Measurements from ENCODE around the gene PIK3C3.
"Not testable (repeated sequence)": the region's sequence is repeated elsewhere in the genome, so short reads cannot be mapped to it uniquely, and the experiment has no call there.

PIK3C3 gene

DNA sequence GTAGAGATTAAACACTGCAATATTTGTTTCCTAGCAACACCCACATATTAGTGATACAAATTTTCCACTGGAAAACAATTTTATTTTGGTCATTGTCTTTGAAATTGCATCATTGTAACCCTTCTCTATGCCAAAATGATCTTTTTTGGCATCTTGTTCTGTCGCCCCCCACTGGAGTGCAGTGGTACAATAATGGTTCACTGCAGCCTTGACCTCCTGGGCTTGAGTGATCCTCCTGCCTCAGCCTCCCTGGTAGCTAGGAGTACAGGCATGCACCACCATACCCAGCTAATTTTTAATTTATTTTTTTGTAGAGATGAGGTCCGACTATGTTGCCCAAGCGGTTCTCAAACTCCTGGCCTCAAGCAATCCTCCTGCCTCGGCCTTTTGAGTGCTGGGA is 117.4 kb downstream of the PIK3C3 start:
- DNase-seq (ENCODE audit: low read depth in 3 of 3), result no peak

DNA sequence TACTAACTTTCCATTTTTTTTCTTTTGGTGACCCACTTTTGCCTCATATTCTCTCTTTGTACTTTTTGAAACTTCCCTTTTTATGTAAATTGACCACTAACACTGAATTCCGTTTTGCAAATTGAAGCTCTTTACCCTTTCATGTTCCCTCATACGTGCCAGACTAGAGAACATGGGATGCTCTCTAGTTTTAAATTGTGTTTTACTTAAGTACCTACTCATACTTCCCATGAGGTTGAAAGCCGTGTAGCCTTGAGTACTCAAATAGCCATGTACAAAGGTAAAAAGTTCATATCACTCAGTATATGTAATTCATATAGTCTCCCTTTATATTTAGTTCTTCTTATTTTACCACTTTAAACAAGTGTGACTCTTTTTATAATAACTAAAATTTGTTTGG is 119.7 kb downstream of the PIK3C3 start:
- DNase-seq (ENCODE audit: low read depth in 3 of 3), result no peak

DNA sequence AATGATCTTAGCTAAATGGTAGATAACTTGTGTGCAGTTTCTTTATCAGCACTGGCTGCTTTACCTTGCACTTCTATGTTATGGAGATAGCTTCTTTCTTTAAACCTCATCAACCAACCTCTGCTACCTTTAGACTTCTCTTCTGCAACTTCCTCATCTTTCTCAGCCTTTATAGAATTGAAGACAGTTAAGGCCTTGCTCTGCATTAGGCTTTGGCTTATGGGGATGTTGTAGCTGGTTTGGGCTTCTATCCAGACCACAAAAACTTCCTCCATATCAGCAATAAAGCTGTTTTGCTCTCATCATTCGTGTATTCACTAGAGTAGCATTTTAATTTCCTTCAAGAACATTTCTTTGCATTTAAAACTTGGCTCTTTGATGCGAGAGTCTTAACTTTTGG is 123.7 kb downstream of the PIK3C3 start:
- no peak for DNase-seq (ENCODE audit: low read depth in 3 of 3)

DNA sequence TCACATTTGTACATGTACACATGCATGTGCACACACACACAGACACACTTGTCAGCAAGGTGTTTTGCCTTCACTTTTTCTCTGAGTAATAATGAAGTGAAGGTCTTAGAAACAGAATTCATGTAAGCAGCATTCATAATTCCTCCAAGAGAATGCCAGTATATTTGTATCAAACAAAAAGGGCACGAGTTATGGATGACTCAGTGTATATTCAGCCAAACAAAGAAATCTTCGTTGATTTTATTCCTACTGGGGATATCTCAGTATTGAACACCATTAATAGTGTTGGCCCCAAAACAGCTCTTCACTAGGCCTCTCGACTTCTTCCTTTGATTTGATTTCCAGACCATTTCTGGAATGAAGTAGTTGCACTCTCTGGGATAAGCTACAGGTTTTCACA is 125.3 kb downstream of the PIK3C3 start:
- DNase-seq (ENCODE audit: low read depth in 3 of 3), result no peak

DNA sequence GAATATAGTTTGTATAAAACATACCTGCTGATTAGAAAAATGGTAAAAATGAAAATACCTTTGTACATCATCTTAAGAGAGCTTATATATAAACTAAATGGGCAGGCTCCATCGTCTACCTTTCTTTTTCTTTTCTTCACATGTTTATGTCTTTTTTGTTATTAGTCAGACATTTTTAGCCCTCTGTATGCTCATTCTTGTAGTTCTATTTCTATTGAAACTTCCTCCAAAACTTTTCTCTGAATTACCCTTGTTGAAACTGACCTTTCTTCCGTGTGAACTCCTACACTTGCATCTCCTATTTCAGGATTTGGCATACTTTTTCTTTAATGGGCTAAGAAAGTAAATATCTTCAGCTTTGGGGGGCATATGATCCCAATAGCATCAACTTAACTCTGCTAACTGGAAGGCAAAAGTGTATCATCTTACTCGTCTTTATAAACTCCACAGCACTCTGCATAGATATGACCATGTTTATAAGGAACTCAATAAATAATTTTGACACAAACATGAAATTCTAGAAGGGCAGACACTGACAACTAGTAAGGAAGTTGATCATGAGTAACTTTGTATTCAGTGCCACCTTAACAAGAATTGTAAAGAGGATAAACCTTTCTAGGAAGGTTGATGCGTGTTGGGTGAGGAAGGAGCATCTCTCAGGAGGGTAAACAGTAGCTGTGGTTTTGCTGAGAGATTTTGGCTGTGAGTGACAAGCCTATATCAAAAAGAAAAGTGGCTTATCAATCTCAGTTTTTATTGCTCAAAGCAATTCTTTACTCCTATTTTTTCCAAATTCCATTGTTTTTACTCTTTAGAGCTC is 127.6 kb downstream of the PIK3C3 start:
- DNase-seq (ENCODE audit: low read depth in 3 of 3), result no peak

DNA sequence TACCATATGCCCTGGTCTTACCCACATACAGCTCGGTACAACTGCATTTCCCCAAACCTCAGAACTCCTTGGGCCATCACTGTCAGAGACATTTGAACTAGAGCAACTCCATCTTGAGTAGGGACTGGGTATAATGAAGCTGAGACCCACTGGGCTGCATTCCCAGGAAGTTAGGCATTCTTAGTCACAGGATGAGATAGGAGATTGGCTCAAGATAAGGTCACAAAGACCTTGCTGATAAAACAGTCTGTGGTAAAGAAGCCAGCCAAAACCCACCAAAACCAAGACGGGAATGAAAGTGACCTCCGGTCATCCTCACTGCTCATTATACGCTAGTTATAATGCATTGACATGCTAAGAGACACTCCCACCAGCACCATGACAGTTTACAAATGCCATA is 131.3 kb downstream of the PIK3C3 start:
- no peak for DNase-seq (ENCODE audit: low read depth in 3 of 3)

DNA sequence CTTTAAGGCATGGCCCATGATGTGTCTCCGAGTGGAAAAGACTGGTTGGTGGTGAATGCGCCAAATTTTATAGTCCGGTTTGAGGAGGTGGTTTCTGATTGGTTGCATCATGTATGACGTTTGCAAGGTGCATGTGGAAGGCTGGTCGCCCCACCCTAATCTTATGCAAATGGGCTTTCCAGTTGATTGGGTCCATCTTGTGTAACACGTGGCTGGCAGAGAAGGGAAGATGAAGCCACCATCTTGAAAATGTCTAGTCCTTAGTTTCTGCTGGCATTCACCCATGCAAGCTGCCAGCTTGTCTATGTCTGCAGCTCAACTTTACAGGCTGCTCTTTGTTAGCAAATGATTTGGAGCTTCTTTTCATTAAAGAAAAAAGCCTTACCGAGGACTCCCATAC is 132.2 kb downstream of the PIK3C3 start:
- DNase-seq (ENCODE audit: low read depth in 3 of 3), result no peak

DNA sequence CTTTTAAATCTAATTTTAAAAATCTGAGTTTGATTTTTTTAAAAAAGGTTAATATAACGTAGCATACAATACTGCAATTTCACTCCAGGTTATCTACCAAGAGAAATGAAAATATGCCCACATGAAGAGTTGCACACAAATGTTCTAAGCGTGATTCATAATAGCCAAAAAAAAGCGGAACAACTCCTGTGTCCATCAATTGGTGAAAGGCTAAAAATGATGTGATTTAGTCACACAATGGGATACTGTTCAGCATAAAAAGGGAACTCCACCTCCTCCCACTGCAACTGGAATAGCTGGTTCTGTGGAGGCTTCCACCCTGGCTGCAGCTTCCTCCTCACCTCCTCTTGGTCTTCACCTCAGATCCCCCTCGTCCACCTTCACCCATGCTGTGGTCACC is 132.8 kb downstream of the PIK3C3 start:
- no peak for DNase-seq (ENCODE audit: low read depth in 3 of 3)

DNA sequence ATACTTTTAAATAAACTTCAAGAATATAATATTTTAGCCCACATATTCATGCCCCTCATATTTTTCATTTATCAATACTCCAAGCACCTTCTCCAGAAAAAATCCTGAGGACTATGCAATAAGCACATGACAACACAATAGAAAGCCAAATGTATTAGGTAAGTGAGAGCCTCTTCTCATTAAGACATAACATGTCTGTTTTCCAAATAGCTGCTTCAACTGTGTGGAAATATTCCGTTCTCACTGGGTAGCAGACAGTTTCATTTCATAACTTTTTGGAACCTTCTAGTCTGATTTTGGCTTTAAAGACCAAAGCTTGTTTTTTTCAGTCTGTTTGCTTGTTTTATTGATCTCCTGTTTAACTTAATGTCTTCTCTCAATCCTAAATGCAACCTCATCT is 137.8 kb downstream of the PIK3C3 start:
- no peak for DNase-seq (ENCODE audit: low read depth in 3 of 3)

DNA sequence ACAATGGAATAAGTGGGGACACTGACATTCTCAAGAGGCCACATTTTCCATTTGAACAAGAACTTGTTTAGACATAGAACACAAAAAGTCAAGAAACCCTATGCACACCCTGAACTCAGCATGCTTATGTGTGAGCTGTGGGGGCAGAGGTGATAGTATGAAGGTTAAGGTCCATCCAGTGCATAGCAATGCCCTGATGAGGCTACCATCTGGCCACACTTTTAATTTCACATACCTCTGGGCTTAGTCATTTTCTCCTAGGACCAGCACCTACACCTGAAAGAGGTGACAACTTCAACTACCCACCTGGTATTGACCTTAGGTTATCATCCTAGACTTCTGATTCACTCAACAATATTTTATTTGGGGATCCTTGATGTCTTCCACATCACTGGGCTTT is 139.8 kb downstream of the PIK3C3 start:
- DNase-seq (ENCODE audit: low read depth in 3 of 3), result no peak

DNA sequence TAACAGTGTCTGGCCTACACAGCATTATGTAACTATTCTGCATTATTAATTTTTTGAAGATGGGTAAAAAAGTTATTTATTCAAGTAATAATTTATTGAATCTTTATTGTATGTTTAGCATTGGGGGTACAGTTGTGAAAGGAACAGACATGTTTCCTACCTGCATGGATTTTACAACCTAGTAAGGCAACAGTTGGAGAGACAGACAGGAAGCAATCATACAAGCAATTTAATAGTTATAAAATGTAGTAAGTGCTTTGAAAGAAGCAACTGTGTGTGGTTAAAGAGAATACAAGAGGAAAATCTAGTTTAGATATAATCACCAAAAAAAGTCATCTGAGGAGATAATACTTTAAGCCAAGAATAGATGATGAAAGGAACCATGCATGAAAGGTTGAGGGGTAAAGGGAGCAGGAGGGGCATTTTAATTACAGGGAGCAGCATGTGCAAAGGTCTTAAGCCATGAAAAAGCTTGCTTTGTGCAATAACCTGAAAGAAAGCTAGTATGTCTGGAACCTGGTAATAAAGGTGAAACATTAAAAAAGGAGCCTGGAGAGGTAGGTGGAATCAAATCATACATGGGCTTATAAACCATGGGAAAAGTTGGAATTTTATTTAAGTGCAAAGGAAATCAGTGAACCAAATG is 140.8 kb downstream of the PIK3C3 start:
- DNase-seq (ENCODE audit: low read depth in 3 of 3), result no peak

DNA sequence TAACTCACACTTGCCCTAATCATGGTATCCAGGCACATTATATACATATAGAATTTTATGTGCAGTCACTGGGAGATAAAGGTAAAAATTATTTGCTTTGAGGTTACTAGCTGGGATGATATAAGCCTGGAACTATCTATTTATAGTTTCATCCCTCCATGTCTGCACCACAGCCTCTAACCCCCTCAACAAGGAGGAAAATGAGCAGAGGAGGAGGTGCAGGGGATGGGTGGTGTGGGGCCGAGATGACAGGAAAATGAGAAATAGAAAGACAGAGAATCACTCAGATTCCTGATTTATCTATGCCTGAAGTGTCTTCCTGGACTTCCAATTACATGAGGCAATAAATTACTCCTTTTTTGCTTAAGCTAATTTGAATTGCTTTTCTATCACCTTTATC is 145.2 kb downstream of the PIK3C3 start:
- DNase-seq (ENCODE audit: low read depth in 3 of 3), result no peak

DNA sequence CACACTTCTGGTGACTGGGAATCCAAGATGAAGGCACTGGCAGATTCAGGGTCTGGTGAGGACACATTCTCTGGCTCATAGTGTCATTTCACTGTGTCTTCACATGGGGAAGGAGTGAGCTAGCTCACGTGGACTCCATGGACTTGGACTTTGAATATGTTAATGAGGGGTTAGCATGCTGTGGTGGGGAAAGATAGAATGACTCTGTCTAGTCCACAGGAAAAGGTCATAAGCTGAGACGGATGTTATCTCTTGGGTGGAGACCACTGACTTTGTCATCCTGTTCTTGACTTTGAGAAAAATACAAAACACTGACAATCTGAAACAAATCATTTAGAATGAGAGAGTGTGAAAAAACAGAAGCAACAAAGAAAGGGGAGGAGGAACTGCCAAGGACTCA is 145.9 kb downstream of the PIK3C3 start:
- no peak for DNase-seq (ENCODE audit: low read depth in 3 of 3)

DNA sequence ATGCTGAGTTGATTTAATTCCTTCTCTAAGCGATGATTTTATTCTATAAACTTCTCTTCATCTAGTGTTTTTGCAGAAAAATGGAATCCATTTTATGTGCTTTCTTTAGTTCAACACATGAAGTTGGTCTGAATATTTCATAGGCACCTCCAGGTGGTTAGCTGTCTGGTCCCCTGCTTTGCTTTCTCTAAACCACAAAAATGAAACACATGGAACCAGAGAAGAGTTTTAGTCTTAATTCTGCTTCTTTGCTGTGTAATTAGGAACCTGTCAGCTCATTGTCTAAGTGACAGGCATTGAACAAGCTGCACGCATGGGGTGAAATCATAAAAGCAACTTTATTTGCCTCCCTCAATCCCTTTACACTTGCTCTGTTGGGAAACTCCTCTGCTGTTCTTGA is 150.4 kb downstream of the PIK3C3 start:
- no peak for DNase-seq (ENCODE audit: low read depth in 3 of 3)

DNA sequence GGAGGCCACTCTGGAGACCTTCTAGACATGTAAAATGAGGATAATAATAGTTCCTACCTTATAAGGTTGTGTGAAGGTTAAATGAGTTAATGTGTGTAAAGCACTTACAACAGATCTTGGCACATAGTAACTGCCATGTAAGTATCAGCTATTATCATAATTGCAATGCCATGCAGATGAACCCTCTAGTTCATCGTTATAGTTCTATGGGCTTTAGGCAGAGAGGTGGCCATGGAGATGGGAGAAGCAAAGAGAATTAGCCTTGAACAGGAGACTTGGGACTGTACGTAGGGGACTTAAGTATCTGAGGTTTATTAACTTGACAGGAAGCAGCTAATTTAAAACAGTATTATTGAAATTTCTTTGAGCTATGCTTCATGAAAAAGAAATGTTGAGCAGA is 151.8 kb downstream of the PIK3C3 start:
- DNase-seq (ENCODE audit: low read depth in 3 of 3), result no peak

DNA sequence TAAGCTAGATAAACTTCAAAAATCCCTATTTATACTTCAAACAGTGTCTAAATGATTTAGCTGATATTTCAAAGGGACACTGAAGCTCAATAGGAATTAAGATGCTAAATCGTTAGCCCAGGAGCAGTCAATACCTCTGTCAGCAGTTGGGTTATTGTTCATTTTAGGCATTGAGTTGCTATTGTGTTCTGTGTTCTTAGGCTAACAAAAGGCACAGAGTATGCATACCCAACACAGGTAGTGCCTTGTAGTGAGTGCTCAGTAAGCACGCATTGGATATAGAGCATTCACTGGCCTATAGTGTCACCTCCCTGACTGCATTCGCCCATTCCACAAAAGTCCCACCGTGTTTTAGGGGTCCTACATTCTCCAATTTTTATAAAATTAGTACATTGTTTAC is 152.3 kb downstream of the PIK3C3 start:
- no peak for DNase-seq (ENCODE audit: low read depth in 3 of 3)

DNA sequence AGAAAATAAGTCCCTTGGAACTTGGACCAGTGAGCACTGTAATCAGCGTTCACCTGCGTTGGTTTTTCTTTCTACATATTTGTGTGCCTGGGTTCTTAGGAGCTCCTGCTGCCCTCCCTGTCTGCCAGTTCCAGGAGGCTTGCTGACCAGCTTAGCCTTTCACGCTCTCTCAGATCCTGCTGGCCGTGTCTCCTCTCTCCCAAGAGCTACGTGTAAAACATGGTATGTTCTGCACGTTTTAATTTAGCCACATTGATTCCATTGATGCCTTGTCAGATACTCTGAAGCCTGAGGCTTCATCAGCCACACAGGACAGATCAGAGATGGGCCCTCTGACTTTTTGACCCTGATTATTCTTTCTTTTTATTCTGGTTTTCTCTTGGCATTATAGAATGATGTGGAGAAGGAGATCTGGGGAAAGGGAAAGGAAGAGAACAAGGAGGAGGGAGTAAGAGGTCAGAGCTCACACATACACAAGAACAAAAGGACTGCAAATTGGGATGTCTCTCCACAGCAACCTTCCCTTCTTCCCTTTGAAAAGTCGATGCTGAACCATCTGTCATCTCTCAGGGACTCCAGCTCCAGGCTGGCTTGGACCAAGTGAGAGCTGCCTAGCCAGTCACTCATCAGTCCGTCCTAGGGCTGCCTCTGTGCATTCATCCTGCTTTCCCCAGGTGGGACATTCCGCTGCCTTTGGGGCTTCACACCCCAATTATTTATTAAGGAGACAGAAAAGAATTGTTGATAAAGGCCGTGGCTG is 152.8 kb downstream of the PIK3C3 start:
- DNase-seq (ENCODE audit: low read depth in 3 of 3), result no peak

DNA sequence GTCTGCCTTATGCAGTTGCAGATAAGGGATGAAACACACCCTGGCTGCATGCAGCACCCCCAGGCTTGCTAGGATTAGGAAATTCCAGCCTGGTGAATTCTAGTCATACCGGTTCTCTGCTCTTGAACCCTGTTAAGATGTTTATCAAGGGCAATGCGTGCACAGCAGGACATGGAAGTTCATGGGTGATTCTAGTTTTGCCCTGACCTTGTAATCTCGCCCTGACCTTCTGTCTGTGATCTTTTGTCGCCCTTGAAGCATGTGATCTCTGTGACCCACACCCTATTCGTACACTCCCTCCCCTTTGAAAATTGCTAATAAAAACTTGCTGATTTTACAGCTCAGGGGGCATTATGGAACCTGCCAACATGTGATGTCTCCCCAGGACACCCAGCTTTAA is 157.1 kb downstream of the PIK3C3 start:
- DNase-seq (ENCODE audit: low read depth in 3 of 3), result not testable (repeated sequence)

DNA sequence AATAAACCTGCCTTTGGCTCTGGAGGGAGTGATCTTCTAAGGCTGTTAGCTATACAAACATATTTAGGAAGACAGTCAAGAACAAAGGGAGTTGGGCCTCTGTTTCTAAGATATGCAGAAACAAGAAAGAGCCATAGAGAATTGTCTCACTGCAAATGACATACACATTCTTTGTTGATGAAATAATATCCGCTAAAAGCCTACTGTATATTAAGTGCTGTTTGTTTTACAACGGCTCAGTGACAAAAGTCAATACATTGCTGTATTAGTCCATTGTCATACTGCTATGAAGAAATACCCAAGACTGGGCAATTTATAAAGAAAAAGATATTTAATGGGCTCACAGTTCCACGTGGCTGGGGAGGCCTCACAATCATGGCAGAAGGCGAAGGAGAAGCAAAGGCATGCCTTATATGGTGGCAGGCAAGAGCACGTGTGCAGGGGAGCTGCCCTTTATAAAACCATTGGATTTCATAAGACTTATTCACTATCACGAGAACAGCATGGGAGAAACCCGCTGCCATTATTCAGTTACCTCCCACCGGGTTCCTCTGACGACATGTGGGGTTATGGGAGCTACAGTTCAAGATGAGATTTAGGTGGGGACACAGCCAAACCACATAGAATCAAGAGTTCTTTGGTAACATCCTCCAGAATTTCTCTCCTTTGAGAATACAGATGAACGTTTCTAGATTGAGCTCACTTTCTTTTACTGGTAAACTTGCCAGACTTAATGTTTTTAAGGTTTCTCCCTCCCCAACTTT is 157.8 kb downstream of the PIK3C3 start:
- no peak for DNase-seq (ENCODE audit: low read depth in 3 of 3)

DNA sequence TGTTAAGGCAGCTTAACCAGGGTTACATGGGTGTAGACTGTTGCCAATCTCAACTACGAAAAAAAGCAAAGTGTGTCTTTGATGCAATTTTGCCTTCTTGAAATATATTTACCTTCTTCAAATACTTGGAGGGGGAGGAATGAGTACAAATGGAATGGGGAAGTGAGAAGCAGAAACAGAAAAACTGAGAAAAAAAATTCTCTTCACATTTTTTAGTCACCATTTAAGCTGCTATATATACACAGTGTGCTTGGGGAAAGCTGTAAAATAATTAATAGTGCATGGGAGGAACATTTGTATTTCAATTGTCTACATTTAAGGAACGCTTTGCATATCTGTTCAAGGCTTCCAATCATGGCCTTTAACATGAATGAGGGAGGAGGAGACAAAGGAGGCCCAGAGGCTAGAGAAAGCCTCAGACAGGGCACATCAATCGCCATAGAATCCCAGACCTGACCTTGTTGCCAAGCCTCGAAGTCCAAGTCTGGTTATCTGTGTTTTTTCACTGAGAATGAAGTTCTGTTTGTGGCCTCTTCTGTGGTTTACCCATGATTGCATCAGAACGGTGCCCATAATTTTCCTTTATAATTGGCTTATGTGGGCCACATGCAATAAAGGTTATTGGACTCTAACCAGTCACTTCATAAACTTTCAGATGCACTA is 158.6 kb downstream of the PIK3C3 start:
- DNase-seq (ENCODE audit: low read depth in 3 of 3), result no peak

DNA sequence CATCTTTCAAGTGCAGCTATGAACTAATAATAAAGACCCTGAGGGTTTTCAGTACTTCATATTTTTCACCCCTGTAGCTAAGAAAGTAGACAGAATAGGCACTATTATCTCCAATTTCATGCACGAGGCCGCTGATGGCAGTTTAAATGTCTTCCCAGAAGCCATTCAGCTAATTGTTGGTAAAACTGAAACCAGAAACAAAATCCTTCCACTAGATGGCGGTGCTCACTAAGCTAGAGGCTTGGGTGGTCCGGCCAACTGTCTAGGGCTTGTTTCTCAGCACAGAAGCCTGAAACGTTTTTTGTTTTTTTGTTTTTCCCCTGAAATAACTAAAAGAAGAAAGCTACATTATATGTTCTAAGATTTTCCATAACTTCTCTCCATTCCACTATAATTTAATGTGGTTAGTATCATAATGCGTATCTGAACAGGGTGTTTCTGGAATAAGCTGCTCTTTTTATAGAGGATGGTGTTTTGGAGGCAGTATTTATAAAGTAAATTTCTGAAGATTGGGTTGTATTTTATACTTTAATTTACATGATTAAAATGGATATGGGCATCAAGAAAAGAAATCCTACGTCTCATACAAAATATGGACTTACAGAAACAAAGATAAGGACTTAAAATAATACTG is 159.4 kb downstream of the PIK3C3 start:
- DNase-seq (ENCODE audit: low read depth in 3 of 3), result peak in 1 of 3 experiments; percentile 17
